GM10266 (cell line): ENCODE results near the gene EEF1G.
A peak's percentile ranks its signal among the peaks of the same experiment; 100 is the strongest.

ENCODE experiments used
- DNase-seq: peaks from one replicate; pipeline ENCODE4 v3.0.0; 2012; ENCODE audit errors: extremely low spot score
- CTCF ChIP-seq: IDR thresholded peaks from 2 replicates; pipeline ENCODE4 v1.5.1; 2012; ENCODE audit warnings: mild to moderate bottlenecking, low read depth; ENCODE audit not compliant: control insufficient read depth, insufficient read depth; ENCODE audit errors: missing control alignments

Gene EEF1G

GRCh38 chr11:62543680-62544444 lies 29.8 kb downstream of the EEF1G start:
- TF ChIP-seq CTCF = no peak
- DNase-seq = no peak

GRCh38 chr11:62542750-62543567 lies 30.7 kb downstream of the EEF1G start:
- peak; percentile 98 for TF ChIP-seq CTCF
- DNase-seq = peak; percentile 80

- DNase-seq = no peak
These were observed 31.5 kb downstream of the EEF1G start for GRCh38 chr11:62542111-62542745.

GRCh38 chr11:62540804-62541701 lies 32.6 kb downstream of the EEF1G start:
- DNase-seq = peak; percentile 71
- TF ChIP-seq CTCF = no peak

More at GRCh38 chr11:62542111-62542745, 31.5 kb downstream of the EEF1G start:
- no peak for TF ChIP-seq CTCF

- no peak for TF ChIP-seq CTCF
- DNase-seq = no peak
These were observed 34.3 kb downstream of the EEF1G start for GRCh38 chr11:62539238-62539925.

GRCh38 chr11:62538470-62539237 lies 35.0 kb downstream of the EEF1G start:
- no peak for DNase-seq
- no peak for TF ChIP-seq CTCF
